Measurements from ENCODE around the gene APBB2.

APBB2 gene

DNA sequence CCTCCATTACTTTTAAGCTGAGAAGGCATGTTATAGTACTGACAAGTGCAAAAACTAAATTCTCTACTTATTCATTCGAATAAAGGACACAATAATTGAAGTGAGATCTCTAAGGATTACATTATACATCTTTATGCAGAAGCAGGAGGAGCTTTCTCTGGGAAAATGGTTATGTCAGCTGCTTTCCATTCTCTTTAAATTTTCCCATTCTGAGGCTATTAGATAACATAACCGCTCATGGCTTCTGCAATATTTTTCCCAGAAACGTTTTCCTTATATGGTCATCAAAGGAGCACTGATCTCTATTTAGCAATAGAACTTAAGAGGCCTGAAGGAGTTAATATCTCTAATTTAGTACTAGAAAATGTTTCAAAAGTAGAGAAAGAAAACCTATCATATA, 243.0 kb downstream of the APBB2 start:
- no peak for DNase-seq (ENCODE audit: low read depth)

DNA sequence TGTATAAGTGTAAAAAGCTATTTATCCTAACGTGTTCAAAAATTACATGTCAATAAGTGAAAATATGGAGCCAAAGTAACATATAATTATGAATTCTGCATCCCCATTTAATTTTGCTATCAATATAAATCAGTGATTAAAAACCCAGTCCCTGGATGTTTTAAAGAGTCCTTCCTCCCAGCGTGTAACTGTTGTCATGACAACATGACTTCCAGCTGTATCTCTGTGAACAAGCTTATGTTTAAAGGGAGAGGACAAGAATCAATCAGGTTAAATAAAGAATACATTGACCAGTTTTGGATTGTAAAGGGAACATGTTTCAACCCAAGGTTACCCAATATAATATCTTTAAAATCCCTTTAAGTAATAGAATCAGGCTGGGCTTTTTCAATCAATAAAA, 244.8 kb downstream of the APBB2 start:
- no peak for DNase-seq (ENCODE audit: low read depth)

DNA sequence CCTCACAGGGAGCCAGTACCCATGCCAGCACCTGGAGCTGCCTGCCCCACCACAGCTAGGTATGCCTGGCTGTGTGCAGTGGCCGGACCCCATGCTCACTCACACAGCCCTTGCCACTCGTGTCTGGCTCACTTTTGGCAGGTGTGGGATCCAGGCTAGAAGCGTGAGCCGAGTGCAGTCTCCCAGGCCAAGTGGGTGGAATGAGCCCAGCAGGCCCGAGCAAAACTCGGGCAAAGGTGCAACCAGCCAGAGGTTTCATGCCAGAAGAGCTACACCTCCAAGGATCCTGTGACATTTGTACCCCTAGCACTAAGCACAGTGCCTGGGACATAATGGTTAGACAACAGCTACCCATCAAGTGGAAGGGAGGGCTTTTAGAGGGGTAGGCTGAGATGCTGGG, 246.8 kb downstream of the APBB2 start:
- DNase-seq (ENCODE audit: low read depth) = no peak

DNA sequence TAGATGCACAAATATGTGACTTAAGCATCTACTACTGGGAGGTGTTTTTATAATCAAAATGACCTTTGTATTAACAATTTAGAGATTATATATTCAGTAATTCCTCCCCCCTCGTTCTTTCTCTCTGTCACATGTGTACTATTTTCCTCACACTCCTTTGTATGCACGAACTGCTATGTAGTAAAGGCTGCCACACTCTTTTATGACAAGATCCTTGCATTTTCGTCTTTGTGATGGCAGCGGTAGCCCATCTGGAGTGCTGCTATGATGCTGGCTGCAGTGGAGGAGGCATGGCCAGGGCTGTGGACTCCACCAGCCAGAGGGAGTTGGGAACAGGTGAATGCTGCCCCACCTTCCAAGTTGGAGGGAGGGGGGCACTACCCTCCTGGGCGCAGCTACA, 248.3 kb downstream of the APBB2 start:
- no peak for DNase-seq (ENCODE audit: low read depth)

DNA sequence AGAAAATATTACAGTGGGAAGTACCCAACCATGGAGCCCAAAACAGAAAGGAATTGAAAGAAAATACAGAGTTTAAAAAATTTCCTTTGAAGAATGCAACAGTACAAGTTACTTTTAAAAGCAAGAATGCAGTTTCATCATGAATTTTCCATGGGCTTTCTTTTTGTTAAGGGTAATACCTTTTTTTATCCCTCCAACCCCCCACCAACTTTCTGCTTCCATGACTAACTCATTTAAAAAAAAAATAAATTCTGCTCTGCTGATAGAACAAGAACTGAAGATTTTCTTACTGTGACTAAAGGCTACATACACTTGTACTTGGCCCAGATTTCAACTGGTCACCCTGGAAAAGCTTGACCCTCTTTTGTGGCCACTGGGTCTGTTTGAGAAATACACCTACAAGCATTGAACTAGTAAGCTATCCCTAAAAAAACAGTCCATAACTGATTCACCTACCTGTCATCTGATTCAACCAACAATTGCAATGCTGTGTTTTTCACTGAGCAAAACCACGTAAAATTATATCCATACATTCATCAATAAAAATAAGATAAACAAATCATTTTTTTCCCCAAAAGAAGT, 250.4 kb downstream of the APBB2 start:
- DNase-seq (ENCODE audit: low read depth) = no peak

DNA sequence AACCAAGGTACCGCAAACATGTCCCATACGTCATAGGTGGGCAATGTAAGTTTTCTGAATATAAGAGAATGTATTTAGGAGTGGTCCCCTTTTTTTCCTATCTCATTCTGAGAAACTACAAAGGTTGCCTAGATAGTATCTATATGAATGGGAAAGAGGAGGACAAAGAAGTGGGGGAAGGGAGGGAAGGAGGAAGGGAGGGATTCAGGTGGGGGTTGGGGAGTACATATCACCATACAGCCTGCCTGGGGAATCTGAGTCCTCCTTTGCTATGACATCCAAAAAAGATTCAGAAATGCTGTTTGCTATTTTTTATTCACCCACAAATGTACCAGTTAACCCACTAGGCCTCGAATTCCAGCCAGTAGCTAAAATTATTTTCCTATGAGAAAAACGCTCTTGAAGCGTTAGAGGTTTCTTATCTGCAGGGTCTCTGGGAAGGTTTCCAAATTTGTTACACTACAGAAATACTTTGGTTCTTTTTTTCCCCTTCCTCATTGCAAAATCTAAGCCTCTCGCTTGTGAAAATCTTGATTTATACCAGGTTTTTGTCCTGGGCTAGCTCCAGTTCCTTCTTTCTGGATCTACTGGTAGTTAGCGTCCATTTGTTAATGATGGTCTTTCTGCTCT, 251.7 kb downstream of the APBB2 start:
- no peak for DNase-seq (ENCODE audit: low read depth)

DNA sequence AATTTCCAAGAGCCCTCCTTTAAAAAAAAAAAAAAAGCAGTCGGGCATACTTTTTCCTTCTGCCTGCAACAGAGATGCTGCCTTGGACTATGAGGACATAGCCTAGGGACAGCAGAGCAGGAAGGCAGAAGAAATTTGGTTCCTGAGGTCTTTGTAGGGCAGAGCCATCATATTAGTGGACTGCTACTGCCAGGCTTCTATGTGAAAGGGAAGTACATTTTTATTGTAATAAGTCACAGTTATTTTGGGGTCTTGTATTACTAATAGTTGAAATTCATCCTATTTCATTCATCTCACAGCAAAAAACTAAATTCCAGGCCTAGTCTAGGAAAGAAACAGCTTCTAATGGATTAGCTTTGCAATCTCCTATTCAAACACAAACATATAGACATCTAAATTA, 253.4 kb downstream of the APBB2 start:
- no peak for DNase-seq (ENCODE audit: low read depth)

DNA sequence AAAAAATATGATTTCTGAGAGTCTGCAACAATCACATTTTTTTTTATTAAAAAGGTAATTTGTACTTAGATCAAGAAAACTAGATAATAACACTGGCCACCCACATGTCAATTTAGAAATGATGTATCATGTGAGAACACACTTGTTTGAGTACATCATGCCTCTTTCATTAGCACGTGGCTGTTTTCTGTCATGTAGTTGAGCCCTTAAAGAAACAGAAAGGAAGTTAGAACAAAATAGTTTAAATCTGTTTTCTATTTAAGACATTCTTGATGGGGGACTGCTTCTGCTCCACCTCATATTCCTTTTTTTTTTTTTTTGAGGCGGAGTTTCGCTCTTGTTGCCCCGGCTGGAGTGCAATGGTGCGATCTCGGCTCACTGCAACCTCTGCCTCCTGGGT, 257.1 kb downstream of the APBB2 start:
- no peak for DNase-seq (ENCODE audit: low read depth)

DNA sequence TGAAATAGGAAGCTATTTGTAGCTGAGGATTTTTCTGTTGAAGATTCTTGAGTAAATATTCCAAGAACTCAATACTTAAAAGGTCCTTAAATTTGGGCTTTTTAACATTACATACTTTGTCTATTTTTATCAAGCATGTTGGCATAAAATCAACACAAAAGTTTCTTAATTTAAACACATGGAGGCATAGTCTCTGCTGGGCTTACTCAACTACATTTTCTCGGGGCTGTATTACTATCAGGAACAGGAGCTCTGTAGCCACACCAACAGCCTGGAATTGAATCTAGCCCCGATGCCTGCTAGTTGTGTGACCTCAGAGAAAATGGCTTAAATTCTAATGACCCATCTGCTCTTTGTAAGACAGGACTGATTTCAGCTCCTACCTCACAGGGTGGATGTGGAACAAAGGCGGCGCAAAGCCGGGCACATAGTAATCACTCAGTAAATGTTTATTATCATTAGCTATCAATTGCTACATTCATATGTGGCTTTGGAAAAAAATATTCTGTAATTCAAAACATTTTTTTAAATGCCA, 257.6 kb downstream of the APBB2 start:
- no peak for DNase-seq (ENCODE audit: low read depth)

DNA sequence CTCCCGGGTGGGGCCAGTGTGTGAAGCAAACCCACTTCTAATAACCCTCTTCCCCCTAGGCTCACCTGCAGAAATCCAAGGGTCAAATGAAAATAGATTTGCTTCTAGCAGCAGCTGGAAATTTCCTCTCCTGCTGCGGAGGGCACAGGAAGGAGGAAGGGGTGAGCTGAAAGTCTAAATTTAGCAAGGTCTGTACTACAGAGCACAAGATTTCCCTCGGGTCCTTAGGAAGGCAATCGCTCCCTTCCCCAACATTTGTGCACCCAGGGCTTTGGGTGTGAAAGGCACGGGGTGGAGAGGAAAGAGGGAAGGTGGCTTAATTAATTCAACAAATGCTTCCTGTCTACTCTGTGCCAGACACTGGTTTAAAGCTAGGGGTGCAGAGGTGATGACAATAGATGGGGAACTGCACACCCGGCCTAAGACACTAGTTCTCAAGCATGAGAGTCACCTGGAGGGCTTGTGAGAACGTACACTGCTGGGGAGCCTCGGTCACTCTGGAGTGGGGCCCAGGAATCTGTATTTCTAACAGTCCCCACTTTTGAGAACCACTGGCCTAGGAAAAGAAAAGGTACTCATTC, 260.2 kb downstream of the APBB2 start:
- no peak for DNase-seq (ENCODE audit: low read depth)

DNA sequence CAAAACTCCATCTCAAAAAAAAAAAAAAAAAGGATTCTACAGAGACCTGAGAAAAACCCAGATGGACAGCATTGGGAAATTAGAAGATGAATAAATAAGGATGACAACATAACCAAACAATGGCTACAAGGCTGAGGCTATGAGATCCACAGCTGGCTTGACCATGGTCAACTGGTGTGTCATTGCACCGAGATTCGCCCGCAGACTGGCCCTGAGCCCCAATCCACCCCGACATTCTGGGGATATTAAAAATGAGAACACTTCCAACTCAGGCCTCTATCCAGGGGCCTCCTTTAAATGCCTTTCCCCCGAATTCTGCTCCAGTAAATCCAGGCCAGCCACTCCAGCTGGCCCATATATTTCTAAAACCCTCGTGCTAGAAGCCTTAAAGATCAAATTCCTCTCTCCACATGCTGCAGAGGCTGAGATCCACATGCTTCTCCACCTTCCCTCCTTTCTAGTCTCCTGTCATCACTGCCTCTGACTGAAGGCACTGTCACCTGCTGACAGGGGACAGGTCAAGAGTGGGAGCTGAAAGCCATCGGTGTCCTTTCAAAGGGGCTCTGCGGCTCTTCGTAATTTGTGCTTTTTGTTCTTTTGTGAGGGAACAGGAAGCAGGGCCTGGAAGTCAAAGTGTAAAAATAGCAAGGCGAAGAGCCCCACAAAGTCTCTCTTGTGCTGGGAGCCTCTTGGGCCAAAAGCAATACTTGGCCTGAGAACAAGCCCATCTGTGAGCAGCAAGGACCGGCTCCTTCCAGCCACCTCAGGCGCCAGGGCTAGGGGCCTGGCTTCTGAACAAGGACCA, 260.9 kb downstream of the APBB2 start:
- no peak for DNase-seq (ENCODE audit: low read depth)

DNA sequence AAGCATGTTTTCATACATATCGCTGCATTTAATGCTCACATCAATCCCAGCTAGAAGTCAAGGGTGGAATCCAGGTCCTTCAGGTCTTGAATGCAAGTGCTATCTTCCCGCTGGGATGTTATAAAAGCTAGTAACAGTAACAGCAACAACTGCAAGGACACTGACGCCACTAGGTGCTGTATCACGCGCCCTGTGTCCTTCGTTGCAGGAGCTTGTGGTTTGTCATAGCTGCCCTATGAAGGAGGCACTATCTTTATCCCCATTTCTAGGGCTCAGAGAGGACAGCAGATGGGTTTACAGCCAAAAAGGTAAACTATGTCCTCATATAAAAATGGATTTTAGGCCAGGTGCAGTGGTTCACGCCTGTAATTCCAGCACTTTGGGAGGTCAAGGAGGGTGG, 261.7 kb downstream of the APBB2 start:
- no peak for DNase-seq (ENCODE audit: low read depth)

DNA sequence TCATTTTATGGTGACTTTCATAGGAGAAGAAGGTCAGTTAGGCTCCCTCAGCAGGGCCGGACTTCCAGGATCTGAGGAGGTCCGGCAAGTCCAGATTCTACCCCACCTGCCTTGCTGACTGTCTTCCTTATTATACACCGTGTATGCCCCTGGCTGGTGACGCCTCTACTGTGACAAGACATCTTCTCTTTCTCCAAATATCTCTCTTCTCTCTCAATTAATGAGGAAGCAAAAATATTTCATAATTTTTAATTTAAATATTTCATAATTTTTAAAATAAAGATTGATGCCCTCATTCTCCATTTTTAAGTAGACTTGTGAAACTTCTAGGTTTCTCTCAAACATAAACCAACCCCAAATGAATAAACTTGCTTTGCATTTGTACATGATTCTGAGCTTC, 262.1 kb downstream of the APBB2 start:
- no peak for DNase-seq (ENCODE audit: low read depth)

DNA sequence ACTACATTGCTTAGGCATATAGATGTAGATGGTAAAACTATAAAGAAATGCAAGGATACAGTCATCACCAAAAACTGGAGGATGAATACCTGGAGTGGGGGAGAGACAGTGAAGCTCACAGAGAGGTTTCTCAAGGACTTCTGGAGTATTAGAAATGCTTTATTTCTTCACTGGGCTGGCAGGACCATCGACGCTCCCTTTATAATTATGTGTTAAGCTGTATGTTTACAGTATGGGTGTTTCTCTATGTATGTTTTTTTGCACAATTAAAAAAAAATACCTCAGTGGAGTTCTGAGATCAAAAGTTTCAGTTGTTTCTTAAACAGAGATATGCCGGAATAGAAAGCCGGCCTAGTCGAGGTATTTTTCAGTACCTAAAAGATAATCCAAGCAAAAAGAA, 263.3 kb downstream of the APBB2 start:
- no peak for DNase-seq (ENCODE audit: low read depth)

DNA sequence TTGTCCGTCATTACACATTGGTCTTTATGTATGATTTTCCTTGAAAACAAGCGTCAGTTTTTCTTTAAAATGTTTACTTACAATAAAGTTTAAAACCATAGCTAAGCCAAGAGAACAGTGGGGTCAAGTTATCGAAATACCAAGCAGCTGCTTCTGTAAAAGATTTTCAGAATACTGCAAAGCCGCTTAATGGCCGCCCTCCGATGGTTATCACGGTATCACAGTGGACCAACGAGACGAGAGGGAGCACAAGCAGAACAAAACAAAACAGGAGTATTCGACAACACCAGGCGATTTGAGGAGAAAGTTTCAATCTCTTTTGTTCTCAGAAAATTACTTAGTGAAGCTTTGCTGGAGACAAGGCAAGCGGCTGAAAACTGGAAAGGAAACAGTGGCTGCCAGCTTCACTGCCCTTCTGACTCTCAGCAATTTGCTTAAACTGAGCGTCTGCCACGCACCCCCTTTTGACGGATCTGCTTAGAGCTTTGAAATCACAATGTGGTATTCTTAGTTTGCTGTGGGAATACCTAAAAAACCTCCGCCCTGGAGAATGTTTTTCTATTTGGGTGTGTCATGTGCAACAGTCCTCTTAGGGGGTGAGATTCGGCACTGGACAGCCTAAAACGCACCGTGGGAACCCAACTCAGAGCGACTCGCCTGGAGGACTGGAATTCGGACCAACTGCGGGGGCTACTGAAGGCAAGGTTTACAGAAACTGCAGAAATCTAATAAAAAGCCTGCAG, 264.8 kb downstream of the APBB2 start:
- no peak for DNase-seq (ENCODE audit: low read depth)

DNA sequence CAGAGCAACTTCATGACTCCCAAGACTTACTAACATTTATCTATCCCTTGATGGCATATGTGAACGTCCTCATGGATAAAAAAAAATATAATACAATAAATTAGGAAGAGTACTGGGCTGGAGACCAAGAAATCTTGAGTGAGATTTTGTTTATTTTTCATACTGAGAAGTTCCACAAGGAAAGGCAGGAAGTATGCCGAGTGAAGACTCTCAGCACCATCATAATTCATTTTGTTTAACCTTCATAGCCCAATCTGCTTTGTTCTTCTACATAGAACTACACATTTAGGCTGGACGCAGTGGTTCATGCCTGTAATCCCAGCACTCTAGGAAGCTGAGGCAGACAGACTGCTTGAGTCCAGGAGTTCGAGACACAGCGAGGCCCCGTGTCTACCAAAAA, 266.3 kb downstream of the APBB2 start:
- no peak for DNase-seq (ENCODE audit: low read depth)

DNA sequence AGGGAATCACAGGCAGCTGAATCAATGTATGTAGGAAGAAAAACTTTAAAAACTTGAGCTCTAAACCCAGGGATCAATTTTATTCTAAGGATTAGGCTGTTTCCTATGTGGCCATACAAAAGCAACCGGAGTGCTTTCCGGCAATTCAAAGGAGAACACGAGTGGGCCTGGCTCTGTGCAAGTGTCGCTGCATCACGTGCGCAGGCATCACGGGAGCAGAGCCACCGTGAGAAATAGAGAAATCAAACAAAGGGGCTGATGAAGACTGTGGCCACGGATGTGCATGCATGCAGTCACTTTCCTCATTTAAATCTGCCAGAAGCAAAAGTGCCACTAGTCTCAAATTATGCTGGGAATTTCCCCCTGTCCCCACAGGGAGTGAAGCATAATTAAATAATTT, 267.7 kb downstream of the APBB2 start:
- no peak for DNase-seq (ENCODE audit: low read depth)

DNA sequence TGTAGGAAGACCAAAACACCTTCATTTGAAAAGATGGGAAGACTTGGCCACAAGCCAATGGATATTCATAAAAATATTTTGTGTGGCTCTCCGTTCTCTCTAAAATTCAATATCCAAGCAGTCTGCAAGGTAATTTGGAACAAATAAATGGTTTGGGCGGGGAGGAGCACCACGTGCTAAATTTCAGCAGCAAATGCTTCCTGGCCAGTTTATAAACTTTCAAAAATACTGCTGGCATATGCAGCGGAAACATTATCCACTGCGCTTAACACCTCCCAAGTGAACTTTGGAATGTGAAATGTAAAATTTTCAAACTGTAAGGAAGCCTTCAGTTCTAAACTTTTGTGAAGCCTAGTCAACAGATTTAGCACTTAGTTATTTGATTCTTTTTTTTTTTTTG, 273.6 kb downstream of the APBB2 start:
- no peak for DNase-seq (ENCODE audit: low read depth)

DNA sequence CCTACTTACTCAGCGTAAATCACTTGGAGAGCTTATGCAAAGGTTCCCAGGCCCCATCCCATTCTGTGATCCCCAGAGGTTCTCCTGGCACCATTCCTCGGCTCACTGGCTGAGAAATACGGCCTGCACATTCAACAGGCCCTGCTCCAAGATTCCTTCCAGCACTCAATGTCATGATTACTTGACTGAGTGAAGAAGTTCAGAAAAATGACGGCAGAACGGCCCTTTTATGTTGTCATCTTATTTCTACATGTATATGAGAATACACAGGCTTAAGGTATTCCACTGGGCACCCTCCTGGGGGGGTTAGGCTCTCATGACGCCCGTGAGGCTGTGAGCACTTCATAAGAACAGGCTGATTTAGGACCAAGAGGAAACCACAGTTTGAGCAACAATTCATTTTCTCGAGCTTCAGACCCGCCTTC, 274.0 kb downstream of the APBB2 start:
- DNase-seq (ENCODE audit: low read depth) = no peak

DNA sequence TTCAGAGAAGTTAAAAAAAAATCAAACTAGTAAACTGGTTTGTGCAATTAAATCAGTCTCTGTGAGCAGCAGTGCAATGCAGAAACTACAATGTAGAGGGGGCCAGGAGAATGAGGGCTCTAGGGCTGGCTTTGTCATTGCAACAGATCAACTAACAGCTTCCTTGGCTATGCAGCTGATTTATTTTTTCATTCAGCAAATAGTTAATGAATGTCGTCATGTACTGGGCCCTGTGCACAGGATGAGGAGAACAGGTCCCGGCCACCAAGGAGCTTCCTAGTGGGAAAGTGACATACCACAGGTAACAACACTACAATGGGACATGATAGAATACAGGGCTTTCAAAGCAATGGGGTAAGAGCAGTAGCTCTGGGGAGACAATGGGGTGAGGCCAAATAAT, 274.5 kb downstream of the APBB2 start:
- no peak for DNase-seq (ENCODE audit: low read depth)

DNA sequence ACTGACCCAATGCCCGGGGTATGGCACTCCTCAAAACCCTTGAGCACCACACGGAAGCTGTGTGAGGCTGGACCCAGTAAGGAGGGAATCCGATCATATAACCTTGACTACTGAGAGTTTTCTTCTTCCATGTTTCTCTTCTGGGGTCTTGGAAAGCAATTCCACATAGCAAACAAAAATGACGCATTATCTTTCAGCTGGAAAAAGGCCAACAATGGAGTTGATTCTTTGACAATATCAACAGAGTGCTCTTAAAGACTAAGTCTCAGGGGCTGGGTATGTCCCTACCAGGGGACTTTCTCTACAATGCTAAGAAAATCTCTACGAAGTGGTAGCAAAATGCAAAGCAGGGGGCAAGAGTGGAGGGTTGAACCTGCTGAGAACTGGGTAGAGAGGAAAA, 276.0 kb downstream of the APBB2 start:
- DNase-seq (ENCODE audit: low read depth) = no peak

DNA sequence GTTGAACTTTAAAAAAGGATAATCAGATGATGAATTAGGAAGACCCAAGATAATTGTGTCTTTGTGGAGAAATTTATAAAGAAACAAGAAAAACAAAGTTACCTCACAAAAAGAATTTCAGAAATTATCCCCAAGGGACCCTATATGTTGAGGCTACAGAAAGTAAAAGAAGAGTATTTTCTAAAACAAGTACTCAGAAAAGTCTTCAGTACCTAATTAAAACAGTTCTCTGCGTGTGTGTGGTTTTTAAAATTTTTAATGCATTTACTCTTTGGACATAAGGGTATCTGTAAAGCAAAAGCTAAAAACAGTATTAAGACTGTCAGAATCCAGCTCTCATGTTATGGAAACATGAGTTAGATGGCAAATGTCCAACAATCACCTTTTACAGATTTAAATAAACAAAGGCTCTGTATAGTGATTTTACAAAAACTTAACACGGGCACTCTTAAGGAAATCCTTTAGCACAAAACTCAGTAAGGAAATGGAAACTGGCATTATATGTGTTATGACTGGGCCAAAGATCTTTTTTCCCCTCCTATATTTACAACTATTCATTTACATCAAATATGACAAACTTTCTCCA, 277.1 kb downstream of the APBB2 start:
- DNase-seq (ENCODE audit: low read depth) = no peak
